AG08396 (cell line): ENCODE data around the gene RRAGC.

ENCODE experiments used
- DNase-seq: peaks from one replicate; pipeline ENCODE4 v3.0.0; 2012; ENCODE audit warnings: low spot score, mixed read lengths

Gene RRAGC

GRCh38 chr1:38859561-38860453, at the start of gene RRAGC:
TSS of gene RRAGC (minus strand) at chr1:38859772. CDS start at chr1:38859646, 126 bp downstream.
- DNase-seq: peak; percentile 100

DNA sequence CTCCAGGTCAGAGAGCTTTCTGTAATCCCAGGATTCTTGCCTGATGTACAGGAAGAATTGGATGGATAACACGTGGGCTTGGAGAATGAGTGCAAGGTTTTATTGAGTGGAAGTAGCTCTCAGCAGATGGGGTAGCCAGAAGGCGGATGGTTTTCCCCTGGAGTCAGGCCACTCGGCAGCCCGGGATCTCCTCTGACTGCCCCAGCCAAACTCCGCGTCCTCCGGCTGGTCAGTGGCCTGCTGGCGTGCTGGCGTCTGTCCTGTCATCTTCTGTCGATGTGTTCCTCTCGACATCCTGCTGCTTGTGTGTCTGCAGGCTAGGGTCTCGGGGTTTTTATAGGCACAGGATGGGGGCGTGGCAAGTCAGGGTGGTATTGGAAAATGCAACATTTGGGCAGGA, 49.2 kb upstream of the RRAGC start:
- no peak for DNase-seq

DNA sequence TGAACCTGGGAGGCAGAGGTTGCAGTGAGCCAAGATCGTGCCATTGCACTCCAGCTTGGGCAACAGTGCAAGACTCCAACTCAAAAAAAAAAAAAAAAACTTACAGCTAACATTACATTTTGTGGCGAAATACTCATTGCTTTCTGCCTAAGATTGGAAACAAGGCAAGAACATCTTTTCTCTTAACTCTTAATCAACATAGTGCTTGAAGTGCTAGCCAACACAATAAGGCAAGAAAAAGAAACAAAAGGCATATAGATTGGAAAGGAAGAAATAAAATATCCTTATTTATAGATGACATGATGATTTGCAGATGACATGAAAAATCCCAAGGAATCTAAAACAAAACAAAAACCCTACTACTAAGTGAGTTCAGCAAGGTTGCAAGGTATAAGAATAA, 46.4 kb upstream of the RRAGC start:
- DNase-seq: no peak

- no peak for DNase-seq
These were observed 40.0 kb upstream of the RRAGC start for GRCh38 chr1:38899560-38899959.

DNA sequence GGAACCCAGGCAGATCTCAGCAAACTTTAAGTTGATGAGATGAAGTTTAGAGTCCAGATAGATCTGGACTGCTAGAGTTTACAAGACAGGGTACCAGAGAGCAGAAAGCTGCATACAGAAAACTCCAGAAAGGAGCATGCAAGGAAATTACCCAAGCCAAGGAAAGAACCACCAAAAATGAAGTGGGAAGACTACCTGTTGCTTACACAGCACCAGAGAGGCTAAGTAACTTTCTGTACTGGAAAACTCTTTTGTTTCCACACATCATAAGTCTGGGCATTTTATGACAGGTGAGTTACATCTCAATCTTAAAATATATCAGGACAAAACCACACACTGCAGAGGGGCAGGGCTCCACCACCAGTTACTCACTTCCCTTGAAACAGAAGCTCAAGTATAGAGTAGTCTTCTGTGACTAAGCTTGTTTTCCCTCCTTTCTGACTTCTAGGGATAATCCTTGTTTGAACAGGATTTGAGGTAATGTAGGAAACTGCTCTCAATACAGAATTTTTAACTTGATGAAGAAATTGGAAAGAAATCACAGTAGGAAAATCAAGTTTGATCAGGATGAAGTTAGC, 39.2 kb upstream of the RRAGC start:
- no peak for DNase-seq

GRCh38 chr1:38896169-38896568, 36.6 kb upstream of the RRAGC start:
- DNase-seq: no peak

DNA sequence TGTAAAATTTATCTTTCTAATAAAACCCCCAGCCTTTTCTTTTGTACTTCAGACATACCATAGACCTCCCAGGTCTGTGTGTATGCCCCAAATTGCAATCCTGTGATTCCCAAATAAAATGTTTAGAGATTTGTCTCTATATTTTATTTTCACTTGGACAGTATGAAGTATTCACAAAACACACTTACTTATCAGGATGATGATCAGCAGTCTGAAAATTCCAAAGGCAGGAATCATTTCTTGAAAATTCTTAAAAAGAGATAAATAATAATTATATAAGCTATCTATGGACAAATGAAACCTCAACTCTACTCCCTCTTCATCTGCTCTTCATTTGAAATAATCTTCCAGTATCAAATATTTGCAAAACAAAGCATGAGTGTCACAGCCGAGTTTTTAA, 33.4 kb upstream of the RRAGC start:
- no peak for DNase-seq

DNA sequence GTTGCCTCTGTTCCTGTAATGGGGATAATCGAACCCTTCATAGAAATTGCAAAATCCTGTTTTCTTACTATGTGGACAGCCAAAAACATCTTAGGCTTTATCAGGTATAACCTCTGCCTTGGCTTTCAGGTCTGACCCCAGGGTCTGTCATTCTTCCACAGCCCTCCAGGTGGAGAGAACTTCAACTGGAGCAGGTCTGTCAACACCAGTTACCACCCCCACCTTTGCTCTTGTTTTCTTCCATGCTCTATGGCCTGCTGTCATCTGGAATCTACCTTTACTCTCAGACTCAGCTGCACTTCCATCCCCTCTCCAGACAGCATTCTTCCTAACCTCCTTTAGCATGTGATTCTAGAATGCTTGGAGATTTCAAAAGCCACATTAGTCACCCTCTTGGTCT, 32.2 kb upstream of the RRAGC start:
- no peak for DNase-seq

GRCh38 chr1:38889589-38889988, 30.0 kb upstream of the RRAGC start:
- no peak for DNase-seq

DNA sequence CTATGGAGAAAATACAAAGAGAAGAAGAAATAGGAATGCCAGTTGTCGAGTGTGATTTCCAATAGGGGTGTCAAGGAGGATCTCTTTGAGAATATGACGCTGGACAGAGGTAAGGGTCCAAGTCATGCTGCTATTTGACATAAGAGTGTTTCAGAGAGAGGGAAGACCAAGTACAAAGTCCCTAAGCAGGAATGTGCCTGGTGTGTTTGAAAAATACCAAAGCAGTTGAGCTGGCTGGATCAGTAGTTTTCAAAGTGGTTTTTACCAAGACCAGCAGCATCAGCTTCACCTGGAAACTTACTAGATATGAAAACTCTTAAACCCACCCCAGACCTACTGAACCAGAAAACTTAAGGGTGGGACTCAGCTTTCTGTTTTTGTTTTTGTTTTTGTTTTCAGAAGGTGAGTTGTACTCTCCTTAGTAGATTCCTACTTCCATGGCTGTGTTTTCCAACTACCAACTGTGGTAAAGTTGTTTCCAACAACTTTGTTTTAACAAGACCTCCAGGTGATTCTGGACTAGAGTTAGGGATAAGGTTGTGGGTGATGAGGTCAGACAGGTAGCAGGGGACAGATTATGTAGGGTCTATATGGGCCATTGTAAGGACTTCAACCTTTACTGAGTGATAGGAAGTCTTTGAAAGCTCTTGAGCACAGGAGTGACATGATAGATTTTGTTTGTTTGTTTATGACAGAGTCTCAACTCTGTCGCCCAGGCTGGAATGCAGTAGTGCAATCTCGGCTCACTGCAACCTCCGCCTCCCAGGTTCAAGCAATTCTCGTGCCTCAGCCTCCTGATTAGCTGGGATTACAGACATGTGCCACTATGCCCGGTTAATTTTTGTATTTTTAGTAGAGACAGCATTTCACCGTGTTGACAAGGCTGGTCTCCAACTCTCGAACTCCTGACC, 29.1 kb upstream of the RRAGC start:
- no peak for DNase-seq

DNA sequence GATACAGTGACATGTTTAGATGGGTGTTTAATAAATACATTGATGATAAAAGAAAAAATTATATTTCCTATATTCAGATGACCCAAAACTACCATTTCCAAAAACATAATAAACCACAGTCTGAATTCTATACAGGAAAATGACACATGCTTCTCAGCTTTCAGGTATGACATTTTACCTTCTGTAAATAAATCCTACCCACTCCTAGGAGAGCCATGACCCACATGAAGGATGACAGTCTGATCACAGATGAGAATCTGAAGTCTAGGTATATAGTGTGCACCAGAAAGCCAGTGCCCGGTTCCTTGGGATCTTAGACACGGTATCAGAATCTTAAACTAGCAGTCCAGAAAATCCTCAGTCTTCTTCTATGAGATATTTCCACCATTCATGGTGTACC, 25.5 kb upstream of the RRAGC start:
- no peak for DNase-seq

- DNase-seq: no peak
These were observed 21.9 kb upstream of the RRAGC start, which contains the start of gene GJA9 for GRCh38 chr1:38881487-38881886. TSS of gene GJA9 (minus strand) at chr1:38881587. CDS start at chr1:38876098, 5,489 bp downstream.

DNA sequence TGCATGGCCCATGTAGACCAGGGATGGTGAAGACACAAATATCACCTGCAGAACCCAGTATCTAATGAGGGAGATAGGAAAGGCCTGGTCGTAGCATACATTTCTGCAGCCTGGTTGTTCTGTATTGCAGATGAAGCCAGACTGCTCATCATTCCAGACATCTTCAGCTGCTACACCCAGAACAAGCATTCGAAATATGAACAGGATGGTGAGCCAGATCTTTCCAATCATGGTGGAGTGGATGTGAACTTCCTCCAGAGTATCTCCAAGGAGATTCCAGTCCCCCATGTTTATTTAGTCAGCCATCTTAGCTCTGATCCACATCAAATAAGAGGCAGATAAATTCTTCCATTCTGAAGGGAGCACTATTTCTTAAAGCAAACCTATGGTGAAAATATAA, 16.2 kb upstream of the RRAGC start:
- DNase-seq: no peak

- DNase-seq: peak; percentile 100
These were observed 13.7 kb upstream of the RRAGC start, which contains the start of gene MYCBP for GRCh38 chr1:38873027-38873969. TSS of gene MYCBP (minus strand) at chr1:38873348. CDS start at chr1:38873305, 43 bp downstream.

DNA sequence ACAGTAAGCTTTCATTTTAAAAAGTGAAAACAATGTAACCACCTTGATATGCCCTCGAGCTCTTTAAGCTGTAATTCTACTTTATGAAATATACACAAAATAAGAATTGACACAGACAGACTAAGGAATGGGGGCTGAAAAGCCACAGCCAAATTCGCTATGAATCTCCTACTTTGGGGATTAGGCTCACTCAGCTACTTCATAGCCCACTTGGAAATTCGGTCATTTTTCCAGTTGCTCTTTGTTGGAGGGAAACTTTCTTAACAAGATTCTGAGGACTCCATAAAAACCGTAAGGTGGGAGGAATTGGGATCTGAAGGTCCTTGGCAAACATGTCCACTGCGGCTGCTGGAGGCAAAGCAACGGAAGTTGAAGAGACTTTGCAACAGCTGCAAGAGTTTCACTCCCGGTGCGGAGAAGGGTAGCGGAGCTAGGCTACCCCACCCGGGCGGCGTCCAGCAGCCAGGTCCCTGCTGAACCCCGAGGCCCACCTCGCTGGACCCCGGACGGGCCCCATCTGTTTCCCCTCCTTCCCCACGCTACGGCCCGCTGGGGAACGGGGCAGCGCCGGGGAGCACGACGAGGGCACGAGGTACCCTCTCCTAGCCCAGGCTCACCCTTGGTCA, 12.9 kb upstream of the RRAGC start:
- DNase-seq: peak; percentile 36

DNA sequence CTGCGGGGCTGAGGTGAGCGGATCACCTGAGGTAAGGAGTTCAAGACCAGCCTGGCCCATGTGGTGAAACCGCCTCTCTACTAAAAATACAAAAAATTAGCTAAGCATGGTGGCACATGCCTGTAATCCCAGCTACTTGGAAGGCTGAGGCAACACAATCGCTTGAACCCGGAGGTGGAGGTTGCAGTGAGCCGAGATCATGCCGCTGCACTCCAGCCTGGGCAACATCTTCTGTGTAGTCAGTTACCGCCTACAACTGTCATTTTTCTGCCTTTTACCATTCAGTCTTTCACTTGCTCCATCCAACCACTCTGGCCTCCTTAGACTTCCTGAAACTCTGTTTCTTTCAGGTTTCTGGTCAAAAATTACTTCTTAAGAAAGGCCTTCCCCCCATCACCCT, 11.4 kb upstream of the RRAGC start:
- DNase-seq: no peak

DNA sequence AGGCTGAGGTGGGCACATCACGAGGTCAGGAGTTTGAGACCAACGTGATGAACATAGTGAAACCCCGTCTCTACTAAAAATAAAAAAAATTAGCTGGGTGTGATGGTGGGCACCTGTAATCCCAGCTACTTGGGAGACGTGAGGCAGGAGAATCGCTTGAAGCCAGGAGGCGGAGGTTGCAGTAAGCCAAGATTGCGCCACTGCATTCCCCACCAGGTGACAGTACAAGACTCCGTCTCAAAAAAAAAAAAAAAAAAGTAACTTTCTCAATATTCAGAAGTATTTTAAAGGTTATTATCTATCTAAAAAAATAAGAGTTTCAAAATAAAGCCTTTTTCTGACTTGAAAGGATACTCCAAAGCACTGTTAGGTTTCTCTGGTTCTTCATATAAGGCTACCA, 7.6 kb upstream of the RRAGC start:
- DNase-seq: no peak

DNA sequence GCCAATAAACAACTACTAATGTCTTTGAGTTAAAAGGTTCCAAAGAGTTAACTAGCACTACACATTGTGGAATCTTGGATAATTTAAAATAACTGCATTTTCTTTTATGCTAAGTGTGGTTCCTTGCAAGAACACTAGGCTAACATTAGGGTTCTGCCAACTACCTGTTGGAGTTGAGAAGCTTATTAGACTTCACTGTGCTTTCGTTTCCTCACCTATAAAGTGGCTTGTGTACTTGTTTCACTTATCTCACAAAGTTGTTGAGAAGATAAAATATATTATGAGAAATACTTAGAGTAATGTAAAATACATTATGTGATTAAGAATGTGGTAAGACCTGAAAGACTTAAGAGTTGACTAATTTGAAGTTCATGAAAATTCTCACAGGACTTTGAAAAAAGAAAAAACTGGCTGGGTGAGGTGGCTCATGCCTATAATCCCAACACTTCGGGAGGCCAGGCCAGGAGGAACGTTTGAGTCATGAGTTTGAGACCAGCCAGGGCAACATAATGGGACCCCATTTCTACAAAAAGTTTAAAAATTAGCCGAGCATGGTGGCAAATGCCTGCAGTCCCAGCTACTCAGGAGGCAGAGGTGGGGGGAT, 5.6 kb upstream of the RRAGC start:
- no peak for DNase-seq

DNA sequence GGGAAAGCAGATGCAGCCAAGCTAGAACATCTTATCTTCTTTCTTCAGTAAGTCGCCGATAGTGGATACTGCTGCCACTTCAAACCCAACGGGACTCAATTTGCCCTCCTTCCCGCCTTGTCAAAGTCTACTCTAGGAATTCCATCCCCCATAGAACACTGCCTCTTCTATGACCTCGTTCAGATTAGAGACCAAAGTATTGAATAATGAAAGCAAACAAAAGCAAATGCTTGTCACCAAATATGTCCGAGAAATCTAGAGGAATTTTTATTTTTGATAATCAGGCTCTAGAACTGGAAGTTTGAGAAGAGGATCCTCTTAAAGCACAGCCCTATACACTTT, 853 bp upstream of the RRAGC start:
- peak; percentile 17 for DNase-seq

DNA sequence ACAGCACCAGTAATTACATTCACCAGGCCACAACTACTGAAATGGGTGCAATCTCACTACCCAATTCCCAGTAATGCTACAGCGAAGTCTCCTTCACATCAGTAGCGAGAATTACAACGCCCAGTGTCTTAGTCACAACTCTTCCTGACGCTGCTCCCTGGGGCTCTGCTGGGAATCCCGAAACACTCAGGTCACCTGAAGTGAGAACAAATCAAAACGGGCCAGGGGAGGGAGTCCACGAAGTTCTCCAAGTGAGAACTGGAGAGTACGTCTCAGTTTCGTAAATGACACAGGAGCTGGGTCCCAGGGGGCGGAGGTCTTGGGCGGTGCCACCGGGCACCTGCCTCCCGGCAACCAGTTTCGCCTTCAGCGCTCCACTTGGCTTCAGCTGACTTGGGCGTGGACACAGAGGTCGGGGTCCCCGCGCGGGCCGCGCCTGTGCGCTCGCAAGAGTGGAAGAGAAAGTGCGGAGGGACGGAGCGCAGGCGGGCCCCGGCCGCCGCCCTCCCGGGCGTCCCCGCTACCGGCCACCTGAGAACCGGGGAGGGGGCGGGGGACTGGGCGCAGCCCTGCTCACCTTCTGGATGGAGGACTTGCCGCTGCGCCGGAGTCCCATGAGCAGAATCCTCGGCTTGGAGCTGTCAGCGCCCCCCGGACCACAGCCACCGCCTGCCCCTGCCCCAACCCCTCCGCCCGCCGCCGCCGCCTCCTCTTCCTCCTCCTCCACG, 575 bp downstream of the RRAGC start:
- peak; percentile 61 for DNase-seq
